Measurements from ENCODE around the gene RGMA.

The RGMA gene

DNA sequence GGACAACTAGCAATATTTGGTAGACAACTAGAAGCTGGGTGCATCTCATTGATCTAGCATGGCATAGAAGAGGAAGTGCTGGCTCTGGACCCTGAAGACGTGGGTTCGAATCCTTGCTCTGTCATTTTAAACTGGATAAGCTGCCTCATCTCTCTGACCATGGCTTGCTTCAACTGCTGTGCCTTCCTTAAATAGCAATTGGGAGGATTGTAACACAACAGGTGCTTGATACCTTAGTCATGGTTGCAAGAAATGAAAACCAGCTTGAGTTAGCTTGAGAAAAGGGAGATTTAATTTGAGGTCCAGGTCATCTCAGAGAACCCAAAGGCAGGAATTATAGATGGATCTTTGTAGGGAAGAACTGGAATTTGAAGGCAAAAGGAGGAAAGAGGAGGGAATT is 14.8 kb upstream of the RGMA start:
- in situ Hi-C loops (cut with HindIII; ENCODE audit: low sequenced_read_pairs): no loop called here
- H3K4me3 ChIP-seq (ENCODE audit: low read depth, low read length): no peak overlapping the region
- TF ChIP-seq, protein P1, sequence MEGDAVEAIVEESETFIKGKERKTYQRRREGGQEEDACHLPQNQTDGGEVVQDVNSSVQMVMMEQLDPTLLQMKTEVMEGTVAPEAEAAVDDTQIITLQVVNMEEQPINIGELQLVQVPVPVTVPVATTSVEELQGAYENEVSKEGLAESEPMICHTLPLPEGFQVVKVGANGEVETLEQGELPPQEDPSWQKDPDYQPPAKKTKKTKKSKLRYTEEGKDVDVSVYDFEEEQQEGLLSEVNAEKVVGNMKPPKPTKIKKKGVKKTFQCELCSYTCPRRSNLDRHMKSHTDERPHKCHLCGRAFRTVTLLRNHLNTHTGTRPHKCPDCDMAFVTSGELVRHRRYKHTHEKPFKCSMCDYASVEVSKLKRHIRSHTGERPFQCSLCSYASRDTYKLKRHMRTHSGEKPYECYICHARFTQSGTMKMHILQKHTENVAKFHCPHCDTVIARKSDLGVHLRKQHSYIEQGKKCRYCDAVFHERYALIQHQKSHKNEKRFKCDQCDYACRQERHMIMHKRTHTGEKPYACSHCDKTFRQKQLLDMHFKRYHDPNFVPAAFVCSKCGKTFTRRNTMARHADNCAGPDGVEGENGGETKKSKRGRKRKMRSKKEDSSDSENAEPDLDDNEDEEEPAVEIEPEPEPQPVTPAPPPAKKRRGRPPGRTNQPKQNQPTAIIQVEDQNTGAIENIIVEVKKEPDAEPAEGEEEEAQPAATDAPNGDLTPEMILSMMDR (IDR thresholded peaks at IDR 0.05; ENCODE audit: low read depth, low read length): no peak
- DNase-seq (ENCODE audit: low read depth, low spot score): no peak

DNA sequence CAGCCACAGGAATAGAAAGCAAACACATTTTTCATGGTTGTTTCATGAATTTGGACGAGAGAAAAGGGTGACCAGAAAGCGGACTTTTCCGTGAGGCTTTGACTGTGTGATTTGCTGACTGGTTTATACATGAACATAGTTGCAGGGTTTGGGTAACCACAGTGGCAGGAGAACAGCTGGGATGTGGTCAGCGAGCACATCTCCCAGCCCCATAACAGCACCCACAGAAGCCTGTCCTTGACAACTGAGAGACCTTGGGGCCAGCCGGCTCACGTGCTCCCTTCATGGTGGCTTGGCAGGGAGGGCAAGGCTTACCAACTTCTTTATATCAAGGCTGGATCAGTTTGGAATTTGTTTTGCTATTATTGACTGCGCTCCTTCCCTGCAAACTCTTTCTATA is 13.2 kb upstream of the RGMA start:
- in situ Hi-C loops (cut with HindIII; ENCODE audit: low sequenced_read_pairs): no loop called here
- H3K4me3 ChIP-seq (ENCODE audit: low read depth, low read length): no peak overlapping the region
- TF ChIP-seq, protein P1 (IDR thresholded peaks at IDR 0.05; ENCODE audit: low read depth, low read length): no peak
- no peak for DNase-seq (ENCODE audit: low read depth, low spot score)

DNA sequence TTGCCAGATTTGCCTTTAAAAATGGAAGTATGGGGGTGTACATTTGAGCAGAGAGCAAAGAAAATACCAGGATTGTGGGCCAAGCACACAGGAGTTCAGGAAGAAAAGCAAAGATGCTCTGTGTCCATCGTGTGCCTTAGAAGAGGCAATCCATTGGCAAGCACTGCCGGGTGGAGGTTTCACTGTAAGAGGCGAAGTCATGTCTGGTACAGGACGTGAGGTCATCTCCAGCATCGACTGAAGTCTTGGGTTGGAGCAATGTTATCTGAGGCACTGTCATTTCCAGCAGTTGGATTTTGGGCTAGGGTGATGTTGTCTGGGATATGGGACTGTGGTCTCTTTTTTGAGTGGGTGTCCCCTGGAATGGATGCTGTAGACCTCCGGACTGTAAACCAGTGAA is 4.8 kb upstream of the RGMA start:
- TF ChIP-seq, protein P1 (IDR thresholded peaks at IDR 0.05; ENCODE audit: low read depth, low read length): no peak
- no peak for DNase-seq (ENCODE audit: low read depth, low spot score)
- H3K4me3 ChIP-seq (ENCODE audit: low read depth, low read length): no peak overlapping the region
- in situ Hi-C loops (cut with HindIII; ENCODE audit: low sequenced_read_pairs): no loop called here

DNA sequence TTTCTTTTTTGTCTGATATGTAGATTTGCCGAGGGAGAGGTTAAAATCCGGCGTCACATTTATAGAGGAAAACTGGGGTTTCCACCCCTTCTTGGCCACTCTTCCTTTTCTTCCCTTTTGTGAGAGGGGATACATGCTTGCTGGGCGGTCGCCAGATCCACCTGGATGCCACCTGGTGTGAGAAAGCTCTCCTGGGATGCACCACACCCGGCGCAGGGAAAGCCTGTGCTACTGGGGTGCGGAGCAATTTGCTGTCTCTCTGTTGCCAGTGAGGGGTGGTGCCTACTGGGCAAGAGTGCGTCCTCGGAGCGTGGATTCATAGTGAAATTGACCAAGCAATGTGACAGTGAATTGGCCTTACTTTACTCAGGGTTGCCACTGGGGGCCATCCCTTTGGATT is 2.5 kb upstream of the RGMA start:
- in situ Hi-C loops (cut with HindIII; ENCODE audit: low sequenced_read_pairs): no loop called here
- DNase-seq (ENCODE audit: low read depth, low spot score): no peak
- H3K4me3 ChIP-seq (ENCODE audit: low read depth, low read length): no peak overlapping the region
- TF ChIP-seq, protein P1 (IDR thresholded peaks at IDR 0.05; ENCODE audit: low read depth, low read length): no peak

DNA sequence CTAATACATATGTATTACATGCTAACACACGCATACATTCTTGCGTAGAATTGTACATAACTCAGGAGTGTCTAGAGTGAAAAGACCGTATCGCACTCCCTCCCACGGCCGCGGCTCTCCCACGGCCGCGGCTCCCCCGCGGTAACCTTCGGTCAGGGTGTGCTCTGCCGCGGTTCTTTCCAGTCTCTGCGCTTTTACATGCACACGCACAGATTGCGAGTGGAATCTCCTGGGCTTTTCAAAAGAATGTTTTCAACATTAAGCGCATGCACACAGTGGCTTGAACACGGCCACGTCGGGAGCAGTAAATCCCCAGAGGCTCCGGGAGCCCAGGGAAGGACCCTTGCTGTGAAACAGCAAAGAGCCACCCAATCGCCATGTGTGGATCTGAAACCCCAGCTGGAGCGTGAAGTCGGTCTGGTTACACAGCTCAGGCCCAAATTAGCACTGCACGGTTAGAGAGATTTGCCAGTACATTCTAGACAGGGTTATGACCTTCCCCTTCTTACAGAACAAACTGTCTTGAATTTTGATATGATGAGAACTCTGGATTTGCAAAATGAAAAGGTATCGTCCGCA is 805 bp upstream of the RGMA start:
- TF ChIP-seq, protein P1 (IDR thresholded peaks at IDR 0.05; ENCODE audit: low read depth, low read length): no peak

DNA sequence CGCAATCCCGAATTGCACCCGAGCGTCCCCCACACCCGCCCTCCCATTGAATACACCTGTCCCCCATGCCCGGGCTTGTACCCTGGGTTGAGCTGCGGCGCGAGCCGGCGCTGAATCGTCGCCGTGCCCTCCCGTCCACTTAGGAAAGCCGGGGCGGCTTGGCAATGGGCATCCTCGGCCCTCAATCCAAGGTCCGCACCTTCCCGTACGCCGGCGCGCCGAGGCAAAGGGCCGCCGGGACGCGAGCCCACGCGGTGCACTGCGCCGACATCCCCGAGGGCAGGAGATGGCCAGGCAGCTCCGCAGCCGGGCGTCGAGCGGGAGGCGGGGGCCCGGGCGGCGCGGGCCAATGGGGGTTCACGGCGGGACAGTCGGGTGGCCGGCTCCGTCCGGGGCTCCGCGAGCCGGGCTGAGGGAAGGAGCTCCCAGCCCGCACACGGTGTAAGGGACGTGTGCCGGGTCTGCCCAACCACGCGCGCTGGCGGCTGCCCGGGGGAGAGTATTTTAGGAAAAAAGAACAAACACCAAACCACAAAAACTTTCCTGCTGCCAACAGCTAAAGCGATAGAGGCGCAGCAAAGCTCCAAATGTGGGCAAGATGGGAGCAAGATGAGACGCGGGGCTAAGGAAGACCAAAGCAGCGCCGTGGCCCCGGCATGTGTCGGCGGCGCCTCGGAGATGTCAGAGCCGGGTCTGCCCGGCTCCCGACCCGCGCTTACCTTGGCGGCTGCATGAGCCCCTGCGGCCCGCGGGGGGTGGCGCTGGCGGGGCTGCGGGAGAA is 621 bp downstream of the RGMA start:
- TF ChIP-seq, protein P1 (IDR thresholded peaks at IDR 0.05; ENCODE audit: low read depth, low read length): no peak
- no peak overlapping the region for H3K4me3 ChIP-seq (ENCODE audit: low read depth, low read length)
- in situ Hi-C loops (cut with HindIII; ENCODE audit: low sequenced_read_pairs): no loop called here
- no peak for DNase-seq (ENCODE audit: low read depth, low spot score)

More for the DNA sequence above, 805 bp upstream of the RGMA start:
- in situ Hi-C loops (cut with HindIII; ENCODE audit: low sequenced_read_pairs): no loop called here
- DNase-seq (ENCODE audit: low read depth, low spot score): no peak
- no peak overlapping the region for H3K4me3 ChIP-seq (ENCODE audit: low read depth, low read length)

All from astrocyte of the spinal cord (primary cell).